ENCODE data around the gene COL26A1. TPM values are rescaled to one million over a fixed set of nuclear protein-coding genes. Genes with fewer than 3 reads are reported as not detected.

Gene COL26A1
- polyA plus RNA-seq, 1 donor (not counting 4 experiments of a cell fraction or from before 2014, with no cell fraction given), result not detected

GRCh38 chr7:101365956-101366355 is 3.3 kb downstream of the COL26A1 start:
- peaks cover 19% of the 10 kb centered on the region for H3K27me3 ChIP-seq (ENCODE audit: control insufficient read depth, extremely low read depth, insufficient read depth, low read length)
- H3K9me1 ChIP-seq (ENCODE audit: control insufficient read depth, extremely low read depth, insufficient read depth, low read length), result no peaks in the 10 kb centered on the region
- no peak for TF ChIP-seq EZH2 (IDR thresholded peaks at IDR 0.05; ENCODE audit: low read length)
- TF ChIP-seq, protein P1, sequence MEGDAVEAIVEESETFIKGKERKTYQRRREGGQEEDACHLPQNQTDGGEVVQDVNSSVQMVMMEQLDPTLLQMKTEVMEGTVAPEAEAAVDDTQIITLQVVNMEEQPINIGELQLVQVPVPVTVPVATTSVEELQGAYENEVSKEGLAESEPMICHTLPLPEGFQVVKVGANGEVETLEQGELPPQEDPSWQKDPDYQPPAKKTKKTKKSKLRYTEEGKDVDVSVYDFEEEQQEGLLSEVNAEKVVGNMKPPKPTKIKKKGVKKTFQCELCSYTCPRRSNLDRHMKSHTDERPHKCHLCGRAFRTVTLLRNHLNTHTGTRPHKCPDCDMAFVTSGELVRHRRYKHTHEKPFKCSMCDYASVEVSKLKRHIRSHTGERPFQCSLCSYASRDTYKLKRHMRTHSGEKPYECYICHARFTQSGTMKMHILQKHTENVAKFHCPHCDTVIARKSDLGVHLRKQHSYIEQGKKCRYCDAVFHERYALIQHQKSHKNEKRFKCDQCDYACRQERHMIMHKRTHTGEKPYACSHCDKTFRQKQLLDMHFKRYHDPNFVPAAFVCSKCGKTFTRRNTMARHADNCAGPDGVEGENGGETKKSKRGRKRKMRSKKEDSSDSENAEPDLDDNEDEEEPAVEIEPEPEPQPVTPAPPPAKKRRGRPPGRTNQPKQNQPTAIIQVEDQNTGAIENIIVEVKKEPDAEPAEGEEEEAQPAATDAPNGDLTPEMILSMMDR (optimal IDR thresholded peaks at IDR 0.05 in 1 of 3, IDR thresholded peaks at IDR 0.05 in 1 of 3, conservative IDR thresholded peaks at IDR 0.05 in 1 of 3; ENCODE audit: extremely low read depth in 1 of 3, insufficient read depth in 2 of 3, low read length in 3 of 3), result no peak
- FAIRE-seq (no peak), DNase-seq (ENCODE audit: low read depth, low spot score) (no peak)
- no peak overlapping the region for H3K27ac ChIP-seq (ENCODE audit: control insufficient read depth, insufficient read depth, low read length)
- no peaks in the 10 kb centered on the region for H3K4me1 ChIP-seq (ENCODE audit: control insufficient read depth, extremely low read depth, insufficient read depth, low read length)
- no peaks in the 10 kb centered on the region for H3K9me3 ChIP-seq (ENCODE audit: control insufficient read depth, low read depth, low read length)
- no peaks in the 10 kb centered on the region for H3K79me2 ChIP-seq (ENCODE audit: control insufficient read depth, insufficient read depth, low read length)
- H3K4me3 ChIP-seq (ENCODE audit: control insufficient read depth in 2 of 3, extremely low read depth in 1 of 3, insufficient read depth in 2 of 3, low read depth in 1 of 3, low read length in 3 of 3), result no peak overlapping the region
- H3K9ac ChIP-seq (ENCODE audit: control insufficient read depth, extremely low read depth, insufficient read depth, low read length), result no peak overlapping the region
- H4K20me1 ChIP-seq (ENCODE audit: control insufficient read depth, extremely low read depth, insufficient read depth, low read length), result no peaks in the 10 kb centered on the region
- dilution Hi-C loops (cut with MboI; ENCODE audit: extremely low pct_ligation_motif_present, low sequenced_read_pairs), result no loop called here
- no peak overlapping the region for H2AFZ ChIP-seq (ENCODE audit: control insufficient read depth, low read length)
- H3K4me2 ChIP-seq (ENCODE audit: control insufficient read depth, extremely low read depth, insufficient read depth, low read depth, low read length), result no peak overlapping the region
- H3K36me3 ChIP-seq (ENCODE audit: control insufficient read depth in 2 of 2, extremely low read depth in 1 of 2, insufficient read depth in 2 of 2, low read length in 2 of 2), result no peaks in the 10 kb centered on the region

DNA sequence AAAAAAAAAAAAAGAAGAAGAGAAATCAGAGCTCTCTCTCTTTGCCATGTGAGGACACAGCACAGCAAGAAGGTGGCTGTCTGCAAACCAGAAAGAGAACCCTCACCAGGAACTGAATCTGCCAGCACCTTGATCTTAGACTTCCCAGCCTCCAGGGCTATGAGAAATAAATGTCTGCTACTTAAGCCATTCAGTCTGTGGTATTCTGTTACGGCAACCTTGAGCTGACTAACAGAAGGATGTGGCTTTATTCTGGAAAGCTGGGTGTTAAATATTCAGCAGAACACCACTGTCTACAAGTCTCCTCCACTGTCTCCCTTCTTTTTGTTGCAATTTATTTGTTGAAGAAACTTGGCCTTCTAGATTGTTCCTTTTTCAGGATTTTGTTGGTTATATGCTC is 5.0 kb downstream of the COL26A1 start:
- no peak overlapping the region for H3K9ac ChIP-seq (ENCODE audit: control insufficient read depth, extremely low read depth, insufficient read depth, low read length)
- H3K27ac ChIP-seq (ENCODE audit: control insufficient read depth, insufficient read depth, low read length), result no peak overlapping the region
- dilution Hi-C loops (cut with MboI; ENCODE audit: extremely low pct_ligation_motif_present, low sequenced_read_pairs), result no loop called here
- H3K9me1 ChIP-seq (ENCODE audit: control insufficient read depth, extremely low read depth, insufficient read depth, low read length), result no peaks in the 10 kb centered on the region
- TF ChIP-seq, protein P1 (optimal IDR thresholded peaks at IDR 0.05 in 1 of 3, IDR thresholded peaks at IDR 0.05 in 1 of 3, conservative IDR thresholded peaks at IDR 0.05 in 1 of 3; ENCODE audit: extremely low read depth in 1 of 3, insufficient read depth in 2 of 3, low read length in 3 of 3), result no peak
- TF ChIP-seq EZH2 (IDR thresholded peaks at IDR 0.05; ENCODE audit: low read length), result no peak
- no peak overlapping the region for H3K4me2 ChIP-seq (ENCODE audit: control insufficient read depth, extremely low read depth, insufficient read depth, low read depth, low read length)
- H2AFZ ChIP-seq (ENCODE audit: control insufficient read depth, low read length), result no peak overlapping the region
- H3K79me2 ChIP-seq (ENCODE audit: control insufficient read depth, insufficient read depth, low read length), result no peaks in the 10 kb centered on the region
- no peaks in the 10 kb centered on the region for H3K4me1 ChIP-seq (ENCODE audit: control insufficient read depth, extremely low read depth, insufficient read depth, low read length)
- no peaks in the 10 kb centered on the region for H3K9me3 ChIP-seq (ENCODE audit: control insufficient read depth, low read depth, low read length)
- FAIRE-seq, result no peak
- peaks cover 16% of the 10 kb centered on the region for H3K27me3 ChIP-seq (ENCODE audit: control insufficient read depth, extremely low read depth, insufficient read depth, low read length)
- no peak overlapping the region for H3K4me3 ChIP-seq (ENCODE audit: control insufficient read depth in 2 of 3, extremely low read depth in 1 of 3, insufficient read depth in 2 of 3, low read depth in 1 of 3, low read length in 3 of 3)
- no peaks in the 10 kb centered on the region for H3K36me3 ChIP-seq (ENCODE audit: control insufficient read depth in 2 of 2, extremely low read depth in 1 of 2, insufficient read depth in 2 of 2, low read length in 2 of 2)
- H4K20me1 ChIP-seq (ENCODE audit: control insufficient read depth, extremely low read depth, insufficient read depth, low read length), result no peaks in the 10 kb centered on the region
- DNase-seq (ENCODE audit: low read depth, low spot score), result no peak

Measured in keratinocyte (primary cell).